NT2/D1 (cell line): ENCODE results near the gene C12orf54.

Source experiments
- SUZ12 ChIP-seq: IDR thresholded peaks from 2 replicates; pipeline ENCODE4 v1.6.1; 2011; ENCODE audit not compliant: insufficient read length, insufficient read depth; ENCODE audit errors: extremely low read depth
- YY1 ChIP-seq: IDR thresholded peaks from 2 replicates; pipeline ENCODE4 v1.6.1; 2011; ENCODE audit not compliant: insufficient read length, insufficient read depth

GRCh38 chr12:48454667-48455066 lies 27.6 kb upstream of the C12orf54 start:
- no peak for TF ChIP-seq YY1
- TF ChIP-seq SUZ12, result no peak
